ENCODE results near the gene PHF21A. TPM values are rescaled to one million over a fixed set of nuclear protein-coding genes. Genes with fewer than 3 reads are reported as not detected.

PHF21A gene
- total and polyA plus RNA-seq, 2 of the 13 experiments (the other 11 are each of a cell fraction or from before 2014, with no cell fraction given), result 4.1 to 34.6 TPM

GRCh38 chr11:46133119-46133518 is 11.9 kb upstream of the PHF21A start:
- no peaks in the 10 kb centered on the region for H4K20me1 ChIP-seq (ENCODE audit: insufficient read depth, low read length)
- peaks cover 0 to 16% of the 10 kb centered on the region in 2 experiments; a peak in 3 of 5 replicates for H3K27me3 ChIP-seq (ENCODE audit: control insufficient read depth in 1 of 2, insufficient read depth in 2 of 2, low read length in 2 of 2)
- no peak for TF ChIP-seq DRAP1 (CRISPR knock-in tag; IDR thresholded peaks at IDR 0.05)
- TF ChIP-seq, protein P1, sequence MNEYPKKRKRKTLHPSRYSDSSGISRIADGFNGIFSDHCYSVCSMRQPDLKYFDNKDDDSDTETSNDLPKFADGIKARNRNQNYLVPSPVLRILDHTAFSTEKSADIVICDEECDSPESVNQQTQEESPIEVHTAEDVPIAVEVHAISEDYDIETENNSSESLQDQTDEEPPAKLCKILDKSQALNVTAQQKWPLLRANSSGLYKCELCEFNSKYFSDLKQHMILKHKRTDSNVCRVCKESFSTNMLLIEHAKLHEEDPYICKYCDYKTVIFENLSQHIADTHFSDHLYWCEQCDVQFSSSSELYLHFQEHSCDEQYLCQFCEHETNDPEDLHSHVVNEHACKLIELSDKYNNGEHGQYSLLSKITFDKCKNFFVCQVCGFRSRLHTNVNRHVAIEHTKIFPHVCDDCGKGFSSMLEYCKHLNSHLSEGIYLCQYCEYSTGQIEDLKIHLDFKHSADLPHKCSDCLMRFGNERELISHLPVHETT (CRISPR knock-in tag; conservative IDR thresholded peaks at IDR 0.05), result no peak
- no peak for TF ChIP-seq TEF (CRISPR knock-in tag; IDR thresholded peaks at IDR 0.05)
- TF ChIP-seq NFRKB (IDR thresholded peaks at IDR 0.05), result no peak
- TF ChIP-seq ZNF512B (CRISPR knock-in tag; IDR thresholded peaks at IDR 0.05; ENCODE audit: borderline replicate concordance), result no peak
- TF ChIP-seq GFI1 (CRISPR knock-in tag; IDR thresholded peaks at IDR 0.05; ENCODE audit: borderline replicate concordance), result no peak
- no peak for TF ChIP-seq SP140L (CRISPR knock-in tag; IDR thresholded peaks at IDR 0.05; ENCODE audit: borderline replicate concordance)
- TF ChIP-seq YY1 (IDR thresholded peaks at IDR 0.05; ENCODE audit: insufficient read depth, insufficient replicate concordance, low read depth, low read length), result no peak
- no peak for TF ChIP-seq ZNF792 (CRISPR knock-in tag; IDR thresholded peaks at IDR 0.05)
- H3K4me3 ChIP-seq (replicated peaks in 1 of 3; ENCODE audit: insufficient read depth in 1 of 3, low read depth in 2 of 3, low read length in 3 of 3), result no peak overlapping the region
- H3K4me2 ChIP-seq (ENCODE audit: low read depth, low read length), result no peak overlapping the region
- ATAC-seq (no peak), FAIRE-seq (no peak), DNase-seq (ENCODE audit: low spot score) (no peak)
- H3K36me3 ChIP-seq (replicated peaks in 1 of 2; ENCODE audit: control insufficient read depth in 1 of 2, insufficient read depth in 2 of 2, low read length in 2 of 2), result no peaks in the 10 kb centered on the region
- intact Hi-C loops (cut with micrococcal nuclease; ENCODE audit: unreplicated experiment) (no loop called here), in situ Hi-C loops (cut with HindIII; ENCODE audit: extremely low pct_ligation_motif_present, low pct_unique_long_range_greater_than_20kb) (no loop called here)
- WGBS (ENCODE audit: low lambda C conversion rate), result 3% methylated on average over 3 of the region's 3 CpGs
- H3K27ac ChIP-seq (ENCODE audit: extremely low read length, insufficient read depth, low read length), result no peak overlapping the region
- CTCF ChIA-PET (ENCODE audit: low intra/inter-chr PET ratio, low total read pairs), result no interaction called here
- H3K9ac ChIP-seq (ENCODE audit: insufficient read depth, low read depth, low read length), result no peak overlapping the region
- no TSS peak for BruUV-seq (replicated peaks)
- POLR2A ChIA-PET, result no interaction called here
- no peak overlapping the region for H2AFZ ChIP-seq (ENCODE audit: low read length)
- no peaks in the 10 kb centered on the region for H3K9me3 ChIP-seq (ENCODE audit: low read length)
- H3K4me1 ChIP-seq (ENCODE audit: insufficient read depth, low read length), result peaks cover under 1% of the 10 kb centered on the region; the same call in 1 of the 2 replicates
- no peaks in the 10 kb centered on the region for H3K79me2 ChIP-seq (ENCODE audit: insufficient read depth, low read length)
